A549 treated with AZD9567 at 1 μM for 4 hours (cell line): Measurements from ENCODE around the gene PIK3IP1. TPM values are rescaled to one million over a fixed set of nuclear protein-coding genes. Genes with fewer than 3 reads are reported as not detected.

Experiments
- total RNA-seq: library from RNA; stranded (reverse); fragments of 200-300 nt; extraction: Qiagen RNA extraction; gene quantifications from 5 replicates; pipeline ENCODE4 v1.2.3, GENCODE V29; 2022; ENCODE audit not compliant: insufficient read depth

Gene PIK3IP1, protein sequence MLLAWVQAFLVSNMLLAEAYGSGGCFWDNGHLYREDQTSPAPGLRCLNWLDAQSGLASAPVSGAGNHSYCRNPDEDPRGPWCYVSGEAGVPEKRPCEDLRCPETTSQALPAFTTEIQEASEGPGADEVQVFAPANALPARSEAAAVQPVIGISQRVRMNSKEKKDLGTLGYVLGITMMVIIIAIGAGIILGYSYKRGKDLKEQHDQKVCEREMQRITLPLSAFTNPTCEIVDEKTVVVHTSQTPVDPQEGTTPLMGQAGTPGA
- total RNA-seq: 0.57 to 3.0 TPM (median 0.75 TPM) in 5 replicates

DNA sequence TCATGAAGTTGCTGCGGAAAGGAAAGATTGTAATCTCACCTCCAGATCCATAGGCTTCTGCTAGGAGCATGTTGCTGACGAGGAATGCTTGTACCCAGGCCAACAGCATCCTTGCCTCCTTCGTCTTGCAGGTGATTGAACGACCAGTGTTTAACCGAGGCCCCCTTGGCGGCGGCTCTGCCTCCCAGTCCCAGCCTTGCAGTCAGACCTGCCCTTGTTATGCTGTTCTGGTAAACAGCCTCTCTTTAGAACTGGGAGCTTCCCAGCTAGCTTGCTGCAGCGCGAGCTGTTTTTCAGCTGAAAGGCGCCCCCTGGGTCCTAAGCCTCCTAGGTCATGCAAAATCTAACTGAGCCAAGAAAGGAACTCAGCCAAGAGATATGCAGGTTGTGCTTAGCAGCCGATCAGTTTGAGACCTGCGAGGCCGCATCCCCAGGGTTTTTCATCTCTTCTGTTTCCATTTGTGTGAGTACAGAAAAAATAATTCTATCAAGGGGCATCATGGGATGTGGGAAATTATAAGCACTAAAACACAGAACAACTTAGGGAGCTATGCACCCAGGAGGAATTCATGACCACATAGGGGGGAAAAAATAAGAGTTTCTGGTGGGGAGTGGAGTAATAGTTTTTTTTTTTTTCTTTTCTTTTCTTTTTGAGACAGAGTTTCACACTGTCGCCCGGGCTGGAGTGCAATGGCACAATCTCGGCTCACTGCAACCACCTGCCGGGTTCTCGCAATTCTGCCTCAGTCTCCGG is at the start of gene PIK3IP1:
Gene PIK3IP1, minus strand, starts transcription at position 253 of the 754 bp plus-strand sequence. Its CDS starts 144 bp downstream, at position 109.

Other genes with a start within 250 kb of the PIK3IP1 start
- gene SMTN, start 211.2 kb downstream of the PIK3IP1 start, total RNA-seq: 24.4 to 28.2 TPM (median 27.0 TPM) in 5 replicates
- 62.4 to 74.7 TPM (median 70.6 TPM) in 5 replicates for gene SELENOM, start 184.9 kb downstream of the PIK3IP1 start, total RNA-seq
- 0.38 to 0.77 TPM (median 0.45 TPM) in 4 of 5 replicates, not detected in the other for gene INPP5J, start 169.5 kb downstream of the PIK3IP1 start, total RNA-seq
- not detected in 5 replicates for gene PLA2G3, start 152.0 kb downstream of the PIK3IP1 start, total RNA-seq
- 21.4 to 27.0 TPM (median 24.8 TPM) in 5 replicates for gene RNF185, start 132.3 kb downstream of the PIK3IP1 start, total RNA-seq
- gene LIMK2, start 80.2 kb downstream of the PIK3IP1 start, total RNA-seq: 7.5 to 29.6 TPM (median 7.8 TPM) in 5 replicates
- 18.4 to 23.6 TPM (median 21.8 TPM) in 5 replicates for gene PATZ1, start 53.9 kb upstream of the PIK3IP1 start, total RNA-seq
- gene DRG1, start 107.1 kb upstream of the PIK3IP1 start, total RNA-seq: 55.2 to 80.8 TPM (median 56.0 TPM) in 5 replicates
- 12.6 to 21.1 TPM (median 14.1 TPM) in 5 replicates for gene EIF4ENIF1, start 197.4 kb upstream of the PIK3IP1 start, total RNA-seq
- gene SFI1, start 204.0 kb upstream of the PIK3IP1 start, total RNA-seq: 11.3 to 13.8 TPM (median 13.1 TPM) in 5 replicates